SJCRH30 (cell line): ENCODE results near the gene HOXA5. TPM values are rescaled to one million over a fixed set of nuclear protein-coding genes. Genes with fewer than 3 reads are reported as not detected.

ENCODE experiments used
- DNase-seq, 2 experiments: peaks; one replicate each; pipeline ENCODE4 v3.0.0-alpha.2; 2015 to 2020
- H3K27ac ChIP-seq: fragments of 250-450 bp; sonication (Bioruptor Pico); 2 replicates; pipeline ENCODE4 v1.5.1; 2020; ENCODE audit warnings: mild to moderate bottlenecking, moderate library complexity
- H3K27me3 ChIP-seq: fragments of 250-450 bp; sonication (Bioruptor Pico); 2 replicates; pipeline ENCODE4 v1.5.1; 2020; ENCODE audit warnings: mild to moderate bottlenecking, moderate library complexity
- H3K36me3 ChIP-seq: fragments of 250-450 bp; sonication (Bioruptor Pico); 2 replicates; pipeline ENCODE4 v1.5.1; 2020; ENCODE audit warnings: mild to moderate bottlenecking, moderate library complexity
- H3K4me1 ChIP-seq: fragments of 250-450 bp; sonication (Bioruptor Pico); 2 replicates; pipeline ENCODE4 v1.5.1; 2020; ENCODE audit warnings: mild to moderate bottlenecking, moderate library complexity
- H3K4me3 ChIP-seq: fragments of 250-450 bp; sonication (Bioruptor Pico); 2 replicates; pipeline ENCODE4 v1.5.1; 2020; ENCODE audit warnings: mild to moderate bottlenecking, moderate library complexity
- H3K9me3 ChIP-seq: fragments of 250-450 bp; sonication (Bioruptor Pico); replicated peaks from 2 replicates; pipeline ENCODE4 v1.5.1; 2020; ENCODE audit warnings: mild to moderate bottlenecking, moderate library complexity
- total RNA-seq: library from RNA; depleted of rRNA; stranded (reverse); fragments of >200 nt; shearing (Covaris generic); gene quantifications from 2 replicates; pipeline ENCODE4 v1.2.3, GENCODE V29; 2014

Gene HOXA5
- total RNA-seq, 1 experiment from 2014 or later = 10.4 TPM

GRCh38 chr7:27152816-27153442 lies 9.4 kb upstream of the HOXA5 start:
- peaks cover 3% of the 10 kb centered on the region; the same call in 1 of the 2 replicates for H3K4me1 ChIP-seq
- no peaks in the 10 kb centered on the region for H3K27me3 ChIP-seq
- no peak overlapping the region for H3K4me3 ChIP-seq
- H3K27ac ChIP-seq = no peak overlapping the region
- no peaks in the 10 kb centered on the region for H3K9me3 ChIP-seq
- no peak for DNase-seq
- no peaks in the 10 kb centered on the region for H3K36me3 ChIP-seq

- Histone ChIP-seq H3K9me3 (no peaks in the 10 kb centered on the region), H3K36me3 (no peaks in the 10 kb centered on the region), H3K27ac (no peak within 1 kb of the TSS), H3K27me3 (no peaks in the 10 kb centered on the region), H3K4me3 (peak within 1 kb of the TSS; percentile 64), H3K4me1 (peaks cover 3% of the 10 kb centered on the region; the same call in 1 of the 2 replicates)
- no peak for DNase-seq
Measured at GRCh38 chr7:27151931-27152815, 8.7 kb upstream of the HOXA5 start, which contains the start of gene HOXA3. Gene HOXA3 (minus strand): TSS chr7:27152583. CDS start chr7:27110640, 41,943 bp downstream.

- no peaks in the 10 kb centered on the region for H3K36me3 ChIP-seq
- peak overlapping the region; percentile 64 for H3K4me3 ChIP-seq
- H3K27ac ChIP-seq = no peak overlapping the region; the same call in 1 of the 2 replicates
- H3K27me3 ChIP-seq = no peaks in the 10 kb centered on the region
- no peaks in the 10 kb centered on the region for H3K9me3 ChIP-seq
- DNase-seq = no peak
- H3K4me1 ChIP-seq = no peaks in the 10 kb centered on the region
Measured at GRCh38 chr7:27151341-27151930, 8.0 kb upstream of the HOXA5 start.

- Histone ChIP-seq H3K27me3 (no peaks in the 10 kb centered on the region), H3K4me1 (no peaks in the 10 kb centered on the region), H3K4me3 (peak overlapping the region; percentile 64), H3K36me3 (no peaks in the 10 kb centered on the region), H3K9me3 (no peaks in the 10 kb centered on the region), H3K27ac (peak overlapping the region; percentile 25; the same call in 1 of the 2 replicates)
- peak; percentile 75 to 86 for DNase-seq
Measured at GRCh38 chr7:27150568-27151340, 7.3 kb upstream of the HOXA5 start.

- peak overlapping the region; percentile 25; the same call in 1 of the 2 replicates for H3K27ac ChIP-seq
- no peaks in the 10 kb centered on the region for H3K36me3 ChIP-seq
- no peaks in the 10 kb centered on the region for H3K9me3 ChIP-seq
- DNase-seq = peak in 1 of 2 experiments; percentile 25
- no peaks in the 10 kb centered on the region for H3K27me3 ChIP-seq
- H3K4me1 ChIP-seq = no peaks in the 10 kb centered on the region
- H3K4me3 ChIP-seq = peak overlapping the region; percentile 64
Measured at GRCh38 chr7:27149842-27150567, 6.5 kb upstream of the HOXA5 start.

- H3K4me3 ChIP-seq = peak overlapping the region; percentile 64
- H3K27me3 ChIP-seq = no peaks in the 10 kb centered on the region
- H3K9me3 ChIP-seq = no peaks in the 10 kb centered on the region
- H3K4me1 ChIP-seq = no peaks in the 10 kb centered on the region
- H3K36me3 ChIP-seq = no peaks in the 10 kb centered on the region
- H3K27ac ChIP-seq = no peak overlapping the region; the same call in 1 of the 2 replicates
- no peak for DNase-seq
Measured at GRCh38 chr7:27148756-27149641, 5.5 kb upstream of the HOXA5 start.

GRCh38 chr7:27148031-27148755 lies 4.7 kb upstream of the HOXA5 start:
- Histone ChIP-seq H3K4me3 (no peak overlapping the region), H3K4me1 (no peaks in the 10 kb centered on the region), H3K9me3 (no peaks in the 10 kb centered on the region), H3K36me3 (no peaks in the 10 kb centered on the region), H3K27me3 (no peaks in the 10 kb centered on the region), H3K27ac (no peak overlapping the region)
- no peak for DNase-seq

GRCh38 chr7:27147199-27148030 lies 3.9 kb upstream of the HOXA5 start, which contains the start of gene HOXA6:
Gene HOXA6 (minus strand): TSS chr7:27147774. CDS start chr7:27147749, 25 bp downstream.
- Histone ChIP-seq H3K9me3 (no peaks in the 10 kb centered on the region), H3K4me3 (no peak within 1 kb of the TSS), H3K4me1 (no peaks in the 10 kb centered on the region), H3K27me3 (no peaks in the 10 kb centered on the region), H3K27ac (no peak within 1 kb of the TSS), H3K36me3 (no peaks in the 10 kb centered on the region)
- DNase-seq = no peak

GRCh38 chr7:27146491-27147198 lies 3.2 kb upstream of the HOXA5 start:
- DNase-seq = no peak
- Histone ChIP-seq H3K36me3 (no peaks in the 10 kb centered on the region), H3K4me3 (no peak overlapping the region), H3K27ac (no peak overlapping the region), H3K4me1 (no peaks in the 10 kb centered on the region), H3K27me3 (no peaks in the 10 kb centered on the region), H3K9me3 (no peaks in the 10 kb centered on the region)

- Histone ChIP-seq H3K4me3 (no peak overlapping the region), H3K27ac (no peak overlapping the region), H3K4me1 (no peaks in the 10 kb centered on the region), H3K9me3 (no peaks in the 10 kb centered on the region), H3K36me3 (no peaks in the 10 kb centered on the region), H3K27me3 (no peaks in the 10 kb centered on the region)
- no peak for DNase-seq
Measured at GRCh38 chr7:27145914-27146412, 2.5 kb upstream of the HOXA5 start.

- Histone ChIP-seq H3K4me3 (no peak overlapping the region), H3K4me1 (no peaks in the 10 kb centered on the region), H3K27me3 (no peaks in the 10 kb centered on the region)
Measured at GRCh38 chr7:27145165-27145913, 1.9 kb upstream of the HOXA5 start.

More at GRCh38 chr7:27145165-27145913, 1.9 kb upstream of the HOXA5 start:
- no peaks in the 10 kb centered on the region for H3K9me3 ChIP-seq
- no peak for DNase-seq
- H3K27ac ChIP-seq = no peak overlapping the region
- no peaks in the 10 kb centered on the region for H3K36me3 ChIP-seq
